GM18951 (cell line): Measurements from ENCODE around the gene CANX.
"Not testable (repeated sequence)": the region's sequence is repeated elsewhere in the genome, so short reads cannot be mapped to it uniquely, and the experiment has no call there.

Source experiments
- POLR2A ChIP-seq: IDR thresholded peaks from 4 replicates; pipeline ENCODE4 v1.6.1; 2011; ENCODE audit warnings: mild to moderate bottlenecking; ENCODE audit not compliant: insufficient read length, insufficient read depth; ENCODE audit errors: extremely low read depth
- in situ Hi-C: fragments of 300-500 bp; cut with MboI; formaldehyde crosslinking; loops from one replicate; pipeline ENCODE4 v1.12.0; 2022; ENCODE audit warnings: low sequenced_read_pairs, mixed read lengths, inconsistent platforms; ENCODE audit not compliant: unreplicated experiment

Gene CANX

GRCh38 chr5:179731791-179732411 is 33.1 kb downstream of the CANX start:
- no peak for TF ChIP-seq POLR2A

GRCh38 chr5:179732412-179732917 is 33.7 kb downstream of the CANX start, which contains the start of gene MAML1:
TSS of gene MAML1 (plus strand) at chr5:179732822. CDS start at chr5:179733113, 291 bp downstream.
- TF ChIP-seq POLR2A: peak; percentile 81
- in situ Hi-C loops: no loop called here

More at GRCh38 chr5:179731791-179732411, 33.1 kb downstream of the CANX start:
- in situ Hi-C loops: no loop called here

- in situ Hi-C loops: no loop called here
- no peak for TF ChIP-seq POLR2A
Measured at GRCh38 chr5:179732918-179733771, 34.4 kb downstream of the CANX start.

GRCh38 chr5:179733772-179734126 is 35.0 kb downstream of the CANX start:
- TF ChIP-seq POLR2A: no peak
- in situ Hi-C loops: no loop called here

GRCh38 chr5:179734536-179735164 is 35.9 kb downstream of the CANX start:
- no peak for TF ChIP-seq POLR2A
- in situ Hi-C loops: no loop called here

- TF ChIP-seq POLR2A: no peak
- in situ Hi-C loops: no loop called here
Measured at GRCh38 chr5:179738742-179739141, 40.0 kb downstream of the CANX start.

GRCh38 chr5:179744106-179744505 is 45.3 kb downstream of the CANX start:
- in situ Hi-C loops: not testable (repeated sequence)

GRCh38 chr5:179746872-179747271 is 48.1 kb downstream of the CANX start:
- no peak for TF ChIP-seq POLR2A
- in situ Hi-C loops: no loop called here

GRCh38 chr5:179747811-179748210 is 49.0 kb downstream of the CANX start:
- in situ Hi-C loops: no loop called here

GRCh38 chr5:179749857-179750508 is 51.2 kb downstream of the CANX start:
- in situ Hi-C loops: no loop called here
- no peak for TF ChIP-seq POLR2A

More at GRCh38 chr5:179747811-179748210, 49.0 kb downstream of the CANX start:
- no peak for TF ChIP-seq POLR2A

GRCh38 chr5:179753971-179754370 is 55.2 kb downstream of the CANX start:
- in situ Hi-C loops: no loop called here
- TF ChIP-seq POLR2A: no peak

- in situ Hi-C loops: no loop called here
- TF ChIP-seq POLR2A: no peak
Measured at GRCh38 chr5:179755022-179755421, 56.3 kb downstream of the CANX start.

- no peak for TF ChIP-seq POLR2A
- in situ Hi-C loops: no loop called here
Measured at GRCh38 chr5:179758955-179759354, 60.2 kb downstream of the CANX start.
